Measurements from ENCODE around the gene IER2. TPM values are rescaled to one million over a fixed set of nuclear protein-coding genes. Genes with fewer than 3 reads are reported as not detected.
A peak's percentile ranks its signal among the peaks of the same experiment; 100 is the strongest.

The IER2 gene
- total RNA-seq, 1 experiment from 2014 or later: 72.0 TPM

DNA sequence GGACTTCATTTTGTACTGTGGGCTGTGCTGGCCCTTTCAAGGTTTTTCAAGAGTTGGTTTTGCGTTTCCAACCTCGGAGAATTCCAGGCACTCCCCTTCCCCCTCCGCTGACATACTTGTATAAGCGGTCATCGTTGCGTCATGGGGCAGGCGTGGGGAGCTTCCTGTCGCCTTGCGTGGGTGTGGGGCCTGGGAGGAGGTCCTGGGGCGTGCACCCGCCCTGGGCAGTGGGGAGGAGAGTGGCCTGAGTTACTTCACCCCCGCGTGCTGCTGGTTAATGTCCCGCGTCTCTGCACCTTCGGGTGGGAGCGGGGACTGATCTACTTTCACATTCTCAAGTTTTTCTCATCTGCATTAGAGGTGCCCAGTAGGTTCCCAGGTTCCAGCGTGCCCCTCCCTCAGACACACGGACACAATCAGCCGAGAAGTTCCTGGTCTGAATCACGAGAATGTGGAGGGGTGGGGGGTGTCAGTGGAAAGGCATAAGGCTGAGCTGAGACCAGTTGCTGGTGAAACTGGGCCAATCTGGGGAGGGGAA lies 4.1 kb downstream of the IER2 start:
- peak overlapping the region; percentile 98 for H3K27ac Mint-ChIP-seq (ENCODE audit: unreplicated experiment)
- H3K9me3 Mint-ChIP-seq (ENCODE audit: unreplicated experiment): no peaks in the 10 kb centered on the region
- intact Hi-C loops (cut with micrococcal nuclease; ENCODE audit: unreplicated experiment): loop anchor here (5.0 kb wide), 1 partner anchor 362 kb away; the partner anchor contains the start of gene JUNB
- peaks cover 4% of the 10 kb centered on the region for H3K27me3 Mint-ChIP-seq (ENCODE audit: insufficient read depth, unreplicated experiment)
- ChIA-PET POLR2A (interaction anchor here (0.5 to 2.4 kb wide), 4 partner anchors 9 to 141 kb away, joined by 3 to 12 read pairs (median 4); no protein-coding TSS in a partner anchor), CTCF (interaction anchor here (0.9 to 1.6 kb wide), 2 partner anchors 10 to 177 kb away, joined by 3 read pairs; no protein-coding TSS in a partner anchor)
- Histone ChIP-seq H3K27me3 (replicated peaks; ENCODE audit: control insufficient read depth, insufficient read depth, low read length) (no peaks in the 10 kb centered on the region), H3K36me3 (ENCODE audit: control insufficient read depth, insufficient read depth, low read length) (peaks cover 2% of the 10 kb centered on the region; the same call in 1 of the 2 replicates), H3K4me3 (ENCODE audit: low read depth, low read length) (peak overlapping the region; percentile 99), H3K9me3 (no peaks in the 10 kb centered on the region), H3K4me1 (peaks cover 16% of the 10 kb centered on the region)
- H3K4me3 Mint-ChIP-seq (ENCODE audit: unreplicated experiment): peak overlapping the region; percentile 83
- H3K36me3 Mint-ChIP-seq (ENCODE audit: insufficient read depth, unreplicated experiment): peaks cover 75% of the 10 kb centered on the region
- H3K4me1 Mint-ChIP-seq (ENCODE audit: low read depth, unreplicated experiment): peaks cover 21% of the 10 kb centered on the region
- DNase-seq: peak; percentile 71 to 84
- TF ChIP-seq, protein P1, sequence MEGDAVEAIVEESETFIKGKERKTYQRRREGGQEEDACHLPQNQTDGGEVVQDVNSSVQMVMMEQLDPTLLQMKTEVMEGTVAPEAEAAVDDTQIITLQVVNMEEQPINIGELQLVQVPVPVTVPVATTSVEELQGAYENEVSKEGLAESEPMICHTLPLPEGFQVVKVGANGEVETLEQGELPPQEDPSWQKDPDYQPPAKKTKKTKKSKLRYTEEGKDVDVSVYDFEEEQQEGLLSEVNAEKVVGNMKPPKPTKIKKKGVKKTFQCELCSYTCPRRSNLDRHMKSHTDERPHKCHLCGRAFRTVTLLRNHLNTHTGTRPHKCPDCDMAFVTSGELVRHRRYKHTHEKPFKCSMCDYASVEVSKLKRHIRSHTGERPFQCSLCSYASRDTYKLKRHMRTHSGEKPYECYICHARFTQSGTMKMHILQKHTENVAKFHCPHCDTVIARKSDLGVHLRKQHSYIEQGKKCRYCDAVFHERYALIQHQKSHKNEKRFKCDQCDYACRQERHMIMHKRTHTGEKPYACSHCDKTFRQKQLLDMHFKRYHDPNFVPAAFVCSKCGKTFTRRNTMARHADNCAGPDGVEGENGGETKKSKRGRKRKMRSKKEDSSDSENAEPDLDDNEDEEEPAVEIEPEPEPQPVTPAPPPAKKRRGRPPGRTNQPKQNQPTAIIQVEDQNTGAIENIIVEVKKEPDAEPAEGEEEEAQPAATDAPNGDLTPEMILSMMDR (IDR thresholded peaks at IDR 0.05; ENCODE audit: insufficient read depth in 1 of 2, low read depth in 1 of 2, low read length in 1 of 2, severe bottlenecking in 1 of 2, unreplicated experiment in 1 of 2): no peak
- BruUV-seq (replicated peaks): TSS peak; percentile 70

DNA sequence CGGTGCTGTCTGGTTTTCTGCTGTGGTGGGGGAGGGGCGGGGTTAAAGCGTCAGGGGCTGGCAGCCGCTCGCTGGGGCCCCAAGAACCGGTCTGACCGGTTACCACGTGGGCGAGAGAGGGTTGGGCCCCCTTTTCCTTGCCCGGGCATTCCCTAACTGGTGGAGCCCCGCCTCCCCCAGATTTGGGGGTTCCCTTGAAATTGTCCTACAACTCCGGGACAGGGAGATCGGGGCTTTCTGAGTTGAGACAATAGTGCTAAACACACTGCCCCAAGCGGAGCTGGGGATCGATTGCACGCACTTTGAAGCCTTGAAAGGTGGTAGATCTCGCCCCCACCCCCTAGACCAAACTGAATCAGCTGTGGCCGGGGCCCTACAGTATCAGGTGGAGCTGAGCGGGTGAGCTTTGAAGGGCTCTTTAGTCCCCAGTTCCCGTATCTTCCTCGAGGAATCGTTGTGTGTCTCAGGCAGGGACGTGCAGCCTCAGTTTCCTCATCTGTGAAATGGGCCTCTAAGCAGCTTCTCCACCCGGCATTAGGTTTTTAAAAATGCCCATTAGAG lies 4.8 kb downstream of the IER2 start:
- TF ChIP-seq, protein P1 (IDR thresholded peaks at IDR 0.05; ENCODE audit: insufficient read depth in 1 of 2, low read depth in 1 of 2, low read length in 1 of 2, severe bottlenecking in 1 of 2, unreplicated experiment in 1 of 2): peak in 1 of 2 experiments; percentile 21
- H3K27ac Mint-ChIP-seq (ENCODE audit: unreplicated experiment): peak overlapping the region; percentile 98
- Histone ChIP-seq H3K4me1 (peaks cover 16% of the 10 kb centered on the region), H3K4me3 (ENCODE audit: low read depth, low read length) (peak overlapping the region; percentile 99), H3K36me3 (ENCODE audit: control insufficient read depth, insufficient read depth, low read length) (peaks cover 2% of the 10 kb centered on the region; the same call in 1 of the 2 replicates), H3K27me3 (replicated peaks; ENCODE audit: control insufficient read depth, insufficient read depth, low read length) (no peaks in the 10 kb centered on the region), H3K9me3 (no peaks in the 10 kb centered on the region)
- POLR2A ChIA-PET: interaction anchor here (0.5 to 2.4 kb wide), 5 partner anchors 9 to 142 kb away, joined by 3 to 12 read pairs (median 3); no protein-coding TSS in a partner anchor
- intact Hi-C loops (cut with micrococcal nuclease; ENCODE audit: unreplicated experiment): loop anchor here (1.0 to 5.0 kb wide), 2 partner anchors 8 to 363 kb away; partner anchors contain the start of gene JUNB
- peak; percentile 90 to 92 for DNase-seq
- H3K27me3 Mint-ChIP-seq (ENCODE audit: insufficient read depth, unreplicated experiment): peaks cover 4% of the 10 kb centered on the region
- no TSS peak for BruUV-seq (replicated peaks)
- H3K36me3 Mint-ChIP-seq (ENCODE audit: insufficient read depth, unreplicated experiment): peaks cover 74% of the 10 kb centered on the region
- H3K9me3 Mint-ChIP-seq (ENCODE audit: unreplicated experiment): no peaks in the 10 kb centered on the region
- H3K4me1 Mint-ChIP-seq (ENCODE audit: low read depth, unreplicated experiment): peaks cover 17% of the 10 kb centered on the region
- CTCF ChIA-PET: interaction anchor here (0.9 to 1.6 kb wide), 3 partner anchors 9 to 177 kb away, joined by 3 to 4 read pairs (median 3); no protein-coding TSS in a partner anchor
- H3K4me3 Mint-ChIP-seq (ENCODE audit: unreplicated experiment): peak overlapping the region; percentile 83

All from Caco-2 (cell line).